ENCODE data around the gene ELOVL6.
"Not testable (repeated sequence)": the region's sequence is repeated elsewhere in the genome, so short reads cannot be mapped to it uniquely, and the experiment has no call there.

DNA sequence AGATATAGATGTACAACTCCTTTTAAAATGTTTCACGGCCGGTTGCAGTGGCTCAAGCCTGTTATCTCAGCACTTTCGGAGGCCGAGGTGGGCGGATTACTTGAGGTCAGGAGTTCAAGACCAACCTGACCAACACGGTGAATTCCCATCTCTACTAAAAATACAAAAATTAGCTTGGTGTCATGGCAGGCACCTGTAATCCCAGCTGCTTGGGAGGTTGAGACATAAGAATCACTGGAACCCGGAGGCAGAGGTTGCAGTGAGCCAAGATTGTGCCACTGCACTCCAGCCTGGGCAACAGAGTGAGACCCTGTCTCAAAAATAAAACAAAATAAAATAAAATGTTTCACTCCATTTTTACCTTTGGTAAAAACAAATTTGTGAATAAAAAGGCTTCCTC is 5.1 kb downstream of the ELOVL6 start:
- TF ChIP-seq, protein P1, sequence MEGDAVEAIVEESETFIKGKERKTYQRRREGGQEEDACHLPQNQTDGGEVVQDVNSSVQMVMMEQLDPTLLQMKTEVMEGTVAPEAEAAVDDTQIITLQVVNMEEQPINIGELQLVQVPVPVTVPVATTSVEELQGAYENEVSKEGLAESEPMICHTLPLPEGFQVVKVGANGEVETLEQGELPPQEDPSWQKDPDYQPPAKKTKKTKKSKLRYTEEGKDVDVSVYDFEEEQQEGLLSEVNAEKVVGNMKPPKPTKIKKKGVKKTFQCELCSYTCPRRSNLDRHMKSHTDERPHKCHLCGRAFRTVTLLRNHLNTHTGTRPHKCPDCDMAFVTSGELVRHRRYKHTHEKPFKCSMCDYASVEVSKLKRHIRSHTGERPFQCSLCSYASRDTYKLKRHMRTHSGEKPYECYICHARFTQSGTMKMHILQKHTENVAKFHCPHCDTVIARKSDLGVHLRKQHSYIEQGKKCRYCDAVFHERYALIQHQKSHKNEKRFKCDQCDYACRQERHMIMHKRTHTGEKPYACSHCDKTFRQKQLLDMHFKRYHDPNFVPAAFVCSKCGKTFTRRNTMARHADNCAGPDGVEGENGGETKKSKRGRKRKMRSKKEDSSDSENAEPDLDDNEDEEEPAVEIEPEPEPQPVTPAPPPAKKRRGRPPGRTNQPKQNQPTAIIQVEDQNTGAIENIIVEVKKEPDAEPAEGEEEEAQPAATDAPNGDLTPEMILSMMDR (IDR thresholded peaks at IDR 0.05): not testable (repeated sequence)
- TF ChIP-seq POLR2A (IDR thresholded peaks at IDR 0.05): not testable (repeated sequence)
